ENCODE results near the gene ACAN. TPM values are rescaled to one million over a fixed set of nuclear protein-coding genes. Genes with fewer than 3 reads are reported as not detected.

Gene ACAN
- total and polyA plus RNA-seq, 7 donors = 0.06 to 0.69 (median 0.12) TPM

- TF ChIP-seq, protein P1, sequence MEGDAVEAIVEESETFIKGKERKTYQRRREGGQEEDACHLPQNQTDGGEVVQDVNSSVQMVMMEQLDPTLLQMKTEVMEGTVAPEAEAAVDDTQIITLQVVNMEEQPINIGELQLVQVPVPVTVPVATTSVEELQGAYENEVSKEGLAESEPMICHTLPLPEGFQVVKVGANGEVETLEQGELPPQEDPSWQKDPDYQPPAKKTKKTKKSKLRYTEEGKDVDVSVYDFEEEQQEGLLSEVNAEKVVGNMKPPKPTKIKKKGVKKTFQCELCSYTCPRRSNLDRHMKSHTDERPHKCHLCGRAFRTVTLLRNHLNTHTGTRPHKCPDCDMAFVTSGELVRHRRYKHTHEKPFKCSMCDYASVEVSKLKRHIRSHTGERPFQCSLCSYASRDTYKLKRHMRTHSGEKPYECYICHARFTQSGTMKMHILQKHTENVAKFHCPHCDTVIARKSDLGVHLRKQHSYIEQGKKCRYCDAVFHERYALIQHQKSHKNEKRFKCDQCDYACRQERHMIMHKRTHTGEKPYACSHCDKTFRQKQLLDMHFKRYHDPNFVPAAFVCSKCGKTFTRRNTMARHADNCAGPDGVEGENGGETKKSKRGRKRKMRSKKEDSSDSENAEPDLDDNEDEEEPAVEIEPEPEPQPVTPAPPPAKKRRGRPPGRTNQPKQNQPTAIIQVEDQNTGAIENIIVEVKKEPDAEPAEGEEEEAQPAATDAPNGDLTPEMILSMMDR (IDR thresholded peaks at IDR 0.05) = no peak
- H3K4me3 ChIP-seq = no peak overlapping the region
- ATAC-seq (no peak), DNase-seq (no peak)
- peaks cover 0 to 2% (median 0%) of the 10 kb centered on the region in 3 donors for H3K27me3 ChIP-seq (ENCODE audit: insufficient read depth in 3 of 3, low read length in 2 of 3)
- peaks cover 0 to 13% of the 10 kb centered on the region in 2 donors for H3K36me3 ChIP-seq (ENCODE audit: insufficient read depth in 1 of 2, low read depth in 1 of 2)
- WGBS, 3 donors = 82 to 95% (median 85%) methylated on average over 10 to 11 of the region's 11 CpGs
- intact Hi-C loops (cut with DNase I) = no loop called here
- H3K9me3 ChIP-seq = no peaks in the 10 kb centered on the region
- H3K27ac ChIP-seq = no peak overlapping the region
- H3K4me1 ChIP-seq = peaks cover 4% of the 10 kb centered on the region
These were observed 74.2 kb downstream of the ACAN start for GRCh38 chr15:88877415-88877814.

DNA sequence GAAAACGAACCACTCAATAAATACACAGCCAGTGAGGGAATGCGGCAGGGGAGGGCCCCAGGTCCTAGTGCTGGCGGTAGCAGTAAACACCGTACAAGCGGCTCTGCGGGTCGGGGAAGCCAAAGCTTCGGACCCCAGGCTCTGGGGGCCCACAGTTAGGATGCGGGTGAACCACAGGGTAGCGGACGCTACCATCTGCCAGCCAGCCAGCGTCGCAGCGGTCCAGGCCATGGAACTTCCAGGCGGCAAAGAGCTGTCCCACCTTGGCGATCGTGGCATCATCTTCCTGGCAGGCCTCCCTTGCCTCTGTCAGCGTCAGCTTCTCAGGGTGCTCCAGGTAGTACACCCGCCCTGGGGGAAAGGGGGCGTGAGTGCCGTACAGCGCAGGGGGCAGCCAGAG lies 74.7 kb downstream of the ACAN start:
- TF ChIP-seq, protein P1 (IDR thresholded peaks at IDR 0.05) = no peak
- Histone ChIP-seq H3K27me3 (ENCODE audit: insufficient read depth in 3 of 3, low read length in 2 of 3) (peaks cover 0 to 2% (median 0%) of the 10 kb centered on the region in 3 donors), H3K4me3 (no peak overlapping the region), H3K36me3 (ENCODE audit: insufficient read depth in 1 of 2, low read depth in 1 of 2) (peaks cover 0 to 13% of the 10 kb centered on the region in 2 donors), H3K27ac (no peak overlapping the region), H3K9me3 (no peaks in the 10 kb centered on the region), H3K4me1 (peaks cover 4% of the 10 kb centered on the region)
- intact Hi-C loops (cut with DNase I) = no loop called here
- WGBS, 3 donors = 88 to 93% (median 91%) methylated on average over 22 of the region's 22 CpGs
- ATAC-seq (no peak), DNase-seq (no peak)

- Histone ChIP-seq H3K36me3 (ENCODE audit: insufficient read depth in 1 of 2, low read depth in 1 of 2) (peaks cover 0 to 13% of the 10 kb centered on the region in 2 donors), H3K4me1 (peaks cover 4% of the 10 kb centered on the region), H3K9me3 (no peaks in the 10 kb centered on the region), H3K27ac (no peak overlapping the region), H3K4me3 (no peak overlapping the region), H3K27me3 (ENCODE audit: insufficient read depth in 3 of 3, low read length in 2 of 3) (peaks cover 0 to 2% (median 0%) of the 10 kb centered on the region in 3 donors)
- DNase-seq = peak in 1 of 2 donors; percentile 71
- TF ChIP-seq, protein P1 (IDR thresholded peaks at IDR 0.05) = peak; percentile 47
- WGBS, 3 donors = 73 to 80% (median 79%) methylated on average over 18 of the region's 18 CpGs
- intact Hi-C loops (cut with DNase I) = no loop called here
- peak; percentile 66 to 73 (median 71) for ATAC-seq
These were observed 75.5 kb downstream of the ACAN start for GRCh38 chr15:88878720-88879184.

DNA sequence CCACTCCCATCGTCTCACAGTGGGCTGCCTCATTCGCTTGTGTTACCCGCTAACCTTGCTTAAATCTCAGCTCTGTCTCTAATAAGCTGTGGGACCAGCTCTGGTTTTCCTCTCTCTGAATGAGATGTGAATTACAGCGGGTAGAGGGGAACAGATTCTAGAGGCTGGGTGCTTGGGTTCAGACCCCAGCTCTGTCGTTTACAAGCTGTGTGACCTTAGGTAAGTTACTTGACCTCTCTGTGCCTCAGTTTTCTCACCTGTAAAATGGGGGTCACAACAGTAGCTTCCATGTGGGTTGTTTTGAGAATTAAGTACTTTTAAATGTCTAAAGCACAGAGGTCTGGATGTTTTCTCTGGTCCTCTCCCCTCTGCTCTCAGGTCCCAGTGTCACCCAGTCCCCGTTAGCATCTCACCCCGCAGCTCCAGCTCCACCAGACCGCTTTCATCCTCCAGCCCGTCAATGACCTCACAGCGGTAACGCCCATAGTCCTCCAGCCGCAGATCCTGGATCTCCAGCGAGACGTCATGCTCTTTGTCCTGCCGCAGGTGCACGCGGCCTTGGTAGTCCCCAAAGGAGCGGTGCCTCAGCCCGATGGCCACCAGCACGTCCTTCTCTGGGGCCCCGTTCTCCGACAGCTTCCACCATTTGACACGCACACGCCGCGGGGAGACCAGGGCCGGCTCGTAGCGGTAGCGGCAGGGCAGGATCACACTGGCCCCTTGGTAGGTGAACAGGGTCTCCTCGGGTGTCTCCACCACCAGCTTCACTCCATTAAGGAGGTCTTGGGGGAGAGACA lies 77.9 kb downstream of the ACAN start:
- H3K4me3 ChIP-seq = no peak overlapping the region
- intact Hi-C loops (cut with DNase I) = no loop called here
- no peak for DNase-seq
- no peaks in the 10 kb centered on the region for H3K27me3 ChIP-seq (ENCODE audit: insufficient read depth in 3 of 3, low read length in 2 of 3)
- ATAC-seq = no peak
- H3K36me3 ChIP-seq (ENCODE audit: insufficient read depth in 1 of 2, low read depth in 1 of 2) = peaks cover 0 to 17% of the 10 kb centered on the region in 2 donors
- no peaks in the 10 kb centered on the region for H3K4me1 ChIP-seq
- H3K27ac ChIP-seq = no peak overlapping the region
- WGBS, 3 donors = 93 to 94% (median 93%) methylated on average over 31 of the region's 31 CpGs
- H3K9me3 ChIP-seq = no peaks in the 10 kb centered on the region
- TF ChIP-seq, protein P1 (IDR thresholded peaks at IDR 0.05) = no peak

Data from psoas muscle (tissue), 8 donors.